Stimulated activated CD4-positive, alpha-beta T cell treated with anti-CD3 and anti-CD28 coated beads, Interleukin-12 subunit alpha, Interleukin-12 subunit beta, amount 100 ng/mL, for 48 hours (primary cell): ENCODE measurements around the gene HYDIN.

Source experiments
- DNase-seq, 3 donors: peaks; one replicate each; pipeline ENCODE4 v3.0.0-alpha.2; 2020; ENCODE audit warnings: low read depth in 2 of 3, low spot score in 1 of 3

The HYDIN gene

GRCh38 chr16:70769131-70769530, 461.4 kb downstream of the HYDIN start:
- no peak for DNase-seq

- no peak for DNase-seq
Observed at GRCh38 chr16:70768203-70768580, 462.3 kb downstream of the HYDIN start.

GRCh38 chr16:70767377-70768202, 462.9 kb downstream of the HYDIN start:
- DNase-seq: no peak

GRCh38 chr16:70766658-70767057, 463.9 kb downstream of the HYDIN start:
- DNase-seq: no peak

GRCh38 chr16:70766176-70766575, 464.3 kb downstream of the HYDIN start:
- DNase-seq: no peak

GRCh38 chr16:70765491-70765890, 465.0 kb downstream of the HYDIN start:
- no peak for DNase-seq

- no peak for DNase-seq
Observed at GRCh38 chr16:70764632-70765031, 465.9 kb downstream of the HYDIN start.

GRCh38 chr16:70760221-70760620, 470.3 kb downstream of the HYDIN start:
- DNase-seq: no peak

- no peak for DNase-seq
Observed at GRCh38 chr16:70759666-70760065, 470.9 kb downstream of the HYDIN start.

- DNase-seq: no peak
Observed at GRCh38 chr16:70758786-70759185, 471.7 kb downstream of the HYDIN start.
